Middle frontal gyrus (tissue), 1 donor: ENCODE data around the gene CAMKK2.
"Not testable (repeated sequence)": the region's sequence is repeated elsewhere in the genome, so short reads cannot be mapped to it uniquely, and the experiment has no call there.

Experiments
- DNase-seq: peaks from one replicate; pipeline ENCODE4 v3.0.0-alpha.2; 2015; ENCODE audit warnings: low spot score; ENCODE audit errors: extremely low spot score

The CAMKK2 gene

GRCh38 chr12:121298411-121298810, 1.9 kb upstream of the CAMKK2 start:
- DNase-seq, result not testable (repeated sequence)

DNA sequence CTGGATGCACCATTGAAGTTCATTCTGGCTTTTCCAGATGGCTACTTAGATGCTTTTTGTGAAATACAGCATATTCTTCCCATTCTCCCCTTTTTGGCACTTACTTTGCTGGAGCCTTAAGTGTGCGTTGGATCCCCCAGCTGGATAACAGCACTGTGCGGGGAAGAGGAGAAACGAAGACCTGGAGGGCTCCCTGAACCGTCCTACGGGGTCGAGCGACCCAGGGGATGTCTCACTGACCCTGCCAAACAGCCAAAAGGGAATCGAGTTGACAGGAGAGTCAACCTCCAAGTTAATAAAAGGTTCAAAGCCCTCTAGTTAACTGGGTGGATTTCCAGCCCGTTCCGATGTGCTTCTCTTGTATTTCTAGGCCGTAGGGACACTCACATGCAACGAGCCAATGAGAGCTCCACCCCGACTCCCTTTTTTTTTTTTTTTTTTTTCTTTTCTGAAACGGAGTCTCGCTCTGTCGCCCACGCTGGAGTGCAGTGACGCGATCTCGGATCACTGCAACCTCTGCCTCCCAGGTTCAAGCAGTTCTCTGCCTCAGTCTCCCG, 1.0 kb upstream of the CAMKK2 start:
- DNase-seq, result no peak

DNA sequence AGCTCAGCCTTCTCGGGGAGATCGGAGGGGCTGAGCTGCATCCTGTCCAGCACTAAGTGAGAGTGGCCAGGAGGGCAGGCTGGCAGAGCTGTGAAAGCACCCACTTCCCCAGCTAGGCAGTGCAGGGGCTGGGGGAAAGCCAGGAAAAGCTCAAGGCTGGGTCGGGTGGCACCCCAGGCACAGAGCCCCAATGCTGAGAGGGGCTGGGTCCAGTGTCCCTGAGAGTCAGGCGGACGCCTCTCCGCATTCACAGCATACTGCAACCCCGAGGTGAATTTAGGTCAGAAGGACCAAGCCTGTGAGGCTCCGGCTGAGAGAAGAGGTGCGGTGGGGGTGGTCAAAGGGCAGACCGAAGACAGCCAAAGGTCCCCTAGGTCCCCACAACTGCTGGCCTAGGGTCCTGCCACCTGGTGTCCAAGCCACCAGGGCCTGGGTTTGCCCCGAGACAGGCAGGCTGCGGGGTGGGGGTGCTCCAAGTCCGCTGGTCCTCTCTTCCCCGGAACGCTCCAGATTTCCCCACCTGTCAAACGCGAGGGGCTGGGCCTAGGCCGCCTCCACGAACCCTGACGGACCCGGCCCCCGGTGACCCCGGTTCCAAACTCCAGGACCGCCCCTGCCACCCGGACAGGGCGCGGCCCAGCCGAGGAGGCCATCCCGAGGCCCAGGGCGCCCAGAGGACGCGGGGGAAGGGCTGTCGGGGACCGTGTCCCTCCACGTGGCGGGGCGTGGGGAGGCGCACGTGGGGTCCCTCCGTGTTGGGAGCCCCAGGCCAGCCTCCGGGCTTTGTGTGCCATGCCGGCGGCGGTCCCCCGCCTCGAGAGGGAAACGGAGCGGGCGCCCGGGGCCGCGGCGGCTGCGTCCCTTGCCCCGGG, 527 bp downstream of the CAMKK2 start:
- no peak for DNase-seq

DNA sequence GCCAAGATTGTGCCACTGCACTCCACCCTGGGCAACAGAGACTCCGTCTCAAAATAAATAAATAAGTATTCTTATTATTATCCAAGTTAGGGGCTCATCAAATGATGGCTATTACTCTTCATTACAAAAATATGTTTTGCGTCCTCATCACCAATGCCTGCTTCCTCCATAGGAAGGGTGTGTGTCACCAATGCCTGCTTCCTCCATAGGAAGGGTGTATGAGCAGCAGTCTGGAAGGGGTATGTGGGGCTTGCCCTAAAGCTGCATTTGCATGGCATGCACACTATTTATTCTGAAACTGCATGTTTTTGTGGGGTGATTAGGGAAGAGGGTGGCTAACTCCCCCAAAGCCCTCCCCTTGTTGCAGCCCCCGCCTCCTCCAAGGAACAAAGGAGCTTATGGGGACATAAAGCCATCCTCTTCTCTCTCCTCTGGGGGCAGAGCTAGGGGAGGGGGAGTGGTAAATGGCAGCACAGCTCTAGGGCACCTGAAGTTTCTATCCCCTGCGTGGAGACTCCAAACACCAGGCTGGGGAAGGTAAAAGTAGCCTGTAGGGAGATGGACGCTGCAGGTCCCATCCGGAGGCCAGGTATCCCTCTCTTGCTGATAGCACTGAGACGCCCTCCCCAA, 1.3 kb downstream of the CAMKK2 start:
- DNase-seq, result no peak

- no peak for DNase-seq
Observed at GRCh38 chr12:121294151-121294889, 2.2 kb downstream of the CAMKK2 start.

GRCh38 chr12:121293603-121294002, 2.9 kb downstream of the CAMKK2 start:
- DNase-seq, result no peak

GRCh38 chr12:121290410-121290809, 6.1 kb downstream of the CAMKK2 start:
- DNase-seq, result no peak

- DNase-seq, result no peak
Observed at GRCh38 chr12:121289962-121290361, 6.5 kb downstream of the CAMKK2 start.

DNA sequence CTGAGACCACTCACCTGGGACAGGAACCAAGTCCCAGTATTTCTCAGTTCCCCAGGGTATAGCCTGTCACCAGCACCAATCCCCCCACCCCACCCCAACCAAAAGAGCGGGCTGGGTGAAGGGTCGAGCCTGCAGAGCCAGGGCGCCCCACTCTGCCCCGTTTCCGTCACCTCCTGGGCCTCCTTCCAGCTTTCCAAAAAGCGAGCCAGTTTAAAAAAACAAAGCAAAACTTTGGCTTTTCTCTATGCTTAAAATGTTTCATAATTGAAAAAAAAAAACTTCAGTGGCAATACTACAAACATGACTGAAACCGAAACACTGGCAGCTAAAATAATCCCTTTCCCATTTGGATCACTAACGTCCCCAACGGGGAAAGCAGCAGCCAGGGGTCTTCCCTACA, 7.5 kb downstream of the CAMKK2 start:
- DNase-seq, result no peak

DNA sequence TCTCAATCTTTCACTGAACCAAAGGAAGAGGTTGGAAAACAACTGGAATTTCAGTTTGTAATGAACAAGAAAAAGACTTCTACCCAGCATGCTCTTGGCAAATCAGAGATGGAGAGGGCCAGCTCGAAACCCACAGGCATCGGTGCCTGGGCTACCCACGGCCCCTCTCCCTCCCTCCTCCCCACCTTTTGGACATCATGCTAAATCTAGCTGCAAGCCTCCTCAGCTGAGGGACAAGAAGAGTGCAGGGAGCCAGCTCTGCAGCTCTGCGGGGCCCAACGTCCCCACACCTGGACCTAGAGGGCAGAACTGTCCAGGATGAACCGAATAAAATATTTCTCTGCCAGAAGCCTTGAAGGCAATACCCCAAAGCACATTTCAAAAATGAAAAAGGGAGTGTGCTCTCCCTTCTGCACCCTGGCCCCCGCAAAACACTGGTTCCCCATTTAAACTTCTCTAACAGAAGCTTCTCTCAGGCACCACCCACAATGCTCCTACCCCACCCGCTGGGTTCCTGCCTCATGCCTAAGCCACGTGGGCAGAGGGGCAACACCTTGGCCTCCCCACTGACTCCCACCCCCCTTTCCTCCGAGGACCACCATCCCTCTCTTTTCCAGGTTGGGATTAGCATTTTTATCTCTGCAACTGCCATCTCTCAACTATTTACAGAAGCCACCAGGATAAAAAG, 8.2 kb downstream of the CAMKK2 start:
- no peak for DNase-seq

GRCh38 chr12:121287267-121287954, 9.1 kb downstream of the CAMKK2 start:
- DNase-seq, result no peak

- no peak for DNase-seq
Observed at GRCh38 chr12:121285856-121286255, 10.7 kb downstream of the CAMKK2 start.

- DNase-seq, result no peak
Observed at GRCh38 chr12:121284551-121285390, 11.7 kb downstream of the CAMKK2 start.

DNA sequence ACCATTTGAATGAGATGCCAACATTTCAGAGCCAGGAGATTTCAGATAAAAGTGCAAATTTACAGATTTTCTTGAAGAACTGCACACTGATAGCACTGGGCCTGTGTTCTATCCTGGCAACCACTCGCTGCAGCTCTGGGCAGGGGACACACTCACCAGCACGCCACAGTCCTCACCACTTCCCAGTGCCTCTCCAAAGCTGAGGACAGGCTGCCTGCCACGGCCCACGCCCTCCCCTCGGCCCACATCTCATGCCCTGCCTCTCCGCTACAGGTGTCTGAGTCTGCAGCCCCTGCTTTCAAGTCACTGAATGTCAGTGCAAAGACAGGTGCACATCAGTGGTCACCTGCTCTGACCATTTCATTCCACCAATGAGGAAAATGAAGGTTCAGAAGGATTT, 12.7 kb downstream of the CAMKK2 start:
- no peak for DNase-seq

- DNase-seq, result no peak
Observed at GRCh38 chr12:121283388-121283787, 13.1 kb downstream of the CAMKK2 start.

DNA sequence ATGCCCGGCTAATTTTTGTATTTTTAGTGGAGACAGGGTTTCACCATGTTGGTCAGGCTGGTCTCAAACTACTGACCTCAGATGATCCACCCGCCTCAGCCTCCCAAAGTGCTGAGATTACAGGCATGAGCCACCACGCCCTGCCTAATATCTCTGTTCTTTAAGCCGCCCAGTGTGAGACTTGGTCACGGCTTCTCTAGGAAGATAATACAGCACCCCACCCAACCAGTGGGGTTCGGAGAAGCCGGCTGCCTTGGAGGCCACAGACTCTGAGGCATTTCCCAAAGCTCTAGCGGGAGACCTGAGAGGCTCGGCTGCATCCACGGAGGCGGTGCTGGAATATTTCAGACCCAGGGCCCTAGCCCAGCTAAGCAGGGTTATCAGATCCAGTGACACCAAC, 13.6 kb downstream of the CAMKK2 start:
- not testable (repeated sequence) for DNase-seq

GRCh38 chr12:121282072-121282742, 14.3 kb downstream of the CAMKK2 start:
- DNase-seq, result no peak

GRCh38 chr12:121281116-121281515, 15.4 kb downstream of the CAMKK2 start:
- DNase-seq, result not testable (repeated sequence)

DNA sequence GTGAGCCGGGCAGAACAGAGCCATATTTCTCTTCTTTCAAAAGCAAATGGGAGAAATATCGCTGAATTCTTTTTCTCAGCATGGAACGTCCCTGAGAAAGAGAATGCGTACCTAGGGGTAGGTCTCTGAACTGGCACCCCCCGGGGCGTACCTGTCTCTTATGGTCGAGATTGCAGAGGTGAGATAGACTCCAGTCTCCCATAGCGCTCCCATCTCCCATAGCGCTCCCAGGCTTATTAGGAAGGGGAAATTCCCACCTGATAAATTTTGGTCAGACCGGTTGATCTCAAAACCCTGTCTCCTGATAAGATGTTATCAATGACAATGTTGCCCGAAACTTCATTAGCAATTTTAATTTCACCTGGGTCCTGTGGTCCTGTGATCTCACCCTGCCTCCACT, 16.0 kb downstream of the CAMKK2 start:
- not testable (repeated sequence) for DNase-seq
